ENCODE results near the gene COL4A2. TPM values are rescaled to one million over a fixed set of nuclear protein-coding genes. Genes with fewer than 3 reads are reported as not detected.

COL4A2 gene
- total RNA-seq, 2 experiments from 2014 or later = not detected

- no peaks in the 10 kb centered on the region for H3K36me3 Mint-ChIP-seq (ENCODE audit: low read depth)
- no peaks in the 10 kb centered on the region for H3K9me3 Mint-ChIP-seq (ENCODE audit: insufficient read depth)
- ChIA-PET CTCF (no interaction called here), POLR2A (no interaction called here)
- no peak overlapping the region for H3K4me3 Mint-ChIP-seq
- peaks cover 32% of the 10 kb centered on the region for H3K27me3 Mint-ChIP-seq (ENCODE audit: low read depth)
- H3K4me1 Mint-ChIP-seq (ENCODE audit: low read depth) = peaks cover 19% of the 10 kb centered on the region
- ATAC-seq (no peak), DNase-seq (no peak)
- H3K27ac Mint-ChIP-seq = no peak overlapping the region
These were observed 36.3 kb downstream of the COL4A2 start for GRCh38 chr13:110343241-110343865.

GRCh38 chr13:110344320-110344719, 37.2 kb downstream of the COL4A2 start:
- no peak overlapping the region for H3K27ac Mint-ChIP-seq
- ChIA-PET POLR2A (no interaction called here), CTCF (no interaction called here)
- peaks cover 28% of the 10 kb centered on the region for H3K27me3 Mint-ChIP-seq (ENCODE audit: low read depth)
- H3K36me3 Mint-ChIP-seq (ENCODE audit: low read depth) = no peaks in the 10 kb centered on the region
- ATAC-seq (no peak), DNase-seq (no peak)
- no peak overlapping the region for H3K4me3 Mint-ChIP-seq
- H3K4me1 Mint-ChIP-seq (ENCODE audit: low read depth) = peaks cover 19% of the 10 kb centered on the region
- H3K9me3 Mint-ChIP-seq (ENCODE audit: insufficient read depth) = no peaks in the 10 kb centered on the region

- POLR2A ChIA-PET = no interaction called here
- H3K4me3 Mint-ChIP-seq = no peak overlapping the region
- H3K27me3 Mint-ChIP-seq (ENCODE audit: low read depth) = peaks cover 27% of the 10 kb centered on the region
- no peak for ATAC-seq
- H3K9me3 Mint-ChIP-seq (ENCODE audit: insufficient read depth) = no peaks in the 10 kb centered on the region
- H3K36me3 Mint-ChIP-seq (ENCODE audit: low read depth) = no peaks in the 10 kb centered on the region
- peaks cover 14% of the 10 kb centered on the region for H3K4me1 Mint-ChIP-seq (ENCODE audit: low read depth)
- no peak for DNase-seq
- no peak overlapping the region for H3K27ac Mint-ChIP-seq
- CTCF ChIA-PET = no interaction called here
These were observed 38.2 kb downstream of the COL4A2 start for GRCh38 chr13:110345266-110345665.

- H3K27ac Mint-ChIP-seq = no peak overlapping the region
- DNase-seq (no peak), ATAC-seq (no peak)
- H3K27me3 Mint-ChIP-seq (ENCODE audit: low read depth) = peaks cover 23% of the 10 kb centered on the region
- H3K4me1 Mint-ChIP-seq (ENCODE audit: low read depth) = peaks cover 10% of the 10 kb centered on the region
- H3K9me3 Mint-ChIP-seq (ENCODE audit: insufficient read depth) = no peaks in the 10 kb centered on the region
- CTCF ChIA-PET = no interaction called here
- H3K4me3 Mint-ChIP-seq = no peak overlapping the region
- no peaks in the 10 kb centered on the region for H3K36me3 Mint-ChIP-seq (ENCODE audit: low read depth)
- POLR2A ChIA-PET = no interaction called here
These were observed 38.6 kb downstream of the COL4A2 start for GRCh38 chr13:110345701-110346100.

- H3K4me1 Mint-ChIP-seq (ENCODE audit: low read depth) = peaks cover under 1% of the 10 kb centered on the region
- H3K27ac Mint-ChIP-seq = no peak overlapping the region
- no peaks in the 10 kb centered on the region for H3K36me3 Mint-ChIP-seq (ENCODE audit: low read depth)
- POLR2A ChIA-PET = no interaction called here
- CTCF ChIA-PET = no interaction called here
- peaks cover 15% of the 10 kb centered on the region for H3K27me3 Mint-ChIP-seq (ENCODE audit: low read depth)
- no peak overlapping the region for H3K4me3 Mint-ChIP-seq
- ATAC-seq = no peak
- no peaks in the 10 kb centered on the region for H3K9me3 Mint-ChIP-seq (ENCODE audit: insufficient read depth)
- no peak for DNase-seq
These were observed 39.6 kb downstream of the COL4A2 start for GRCh38 chr13:110346661-110347067.

GRCh38 chr13:110347088-110347487, 40.0 kb downstream of the COL4A2 start:
- no peak for ATAC-seq
- DNase-seq = no peak
- no peaks in the 10 kb centered on the region for H3K9me3 Mint-ChIP-seq (ENCODE audit: insufficient read depth)
- no peaks in the 10 kb centered on the region for H3K36me3 Mint-ChIP-seq (ENCODE audit: low read depth)
- H3K27me3 Mint-ChIP-seq (ENCODE audit: low read depth) = peaks cover 12% of the 10 kb centered on the region
- CTCF ChIA-PET = no interaction called here
- POLR2A ChIA-PET = interaction anchor here (0.6 kb wide), 1 partner anchor 263 kb away, joined by 3 read pairs; no protein-coding TSS in a partner anchor
- H3K4me1 Mint-ChIP-seq (ENCODE audit: low read depth) = no peaks in the 10 kb centered on the region
- H3K27ac Mint-ChIP-seq = no peak overlapping the region
- H3K4me3 Mint-ChIP-seq = no peak overlapping the region

- no peaks in the 10 kb centered on the region for H3K36me3 Mint-ChIP-seq (ENCODE audit: low read depth)
- no peak overlapping the region for H3K4me3 Mint-ChIP-seq
- H3K9me3 Mint-ChIP-seq (ENCODE audit: insufficient read depth) = no peaks in the 10 kb centered on the region
- POLR2A ChIA-PET = interaction anchor here (0.6 kb wide), 1 partner anchor 262 kb away, joined by 3 read pairs; no protein-coding TSS in a partner anchor
- ATAC-seq (no peak), DNase-seq (no peak)
- CTCF ChIA-PET = no interaction called here
- H3K27ac Mint-ChIP-seq = no peak overlapping the region
- H3K27me3 Mint-ChIP-seq (ENCODE audit: low read depth) = peaks cover 7% of the 10 kb centered on the region
- H3K4me1 Mint-ChIP-seq (ENCODE audit: low read depth) = no peaks in the 10 kb centered on the region
These were observed 40.6 kb downstream of the COL4A2 start for GRCh38 chr13:110347535-110348308.

- no peak overlapping the region for H3K4me3 Mint-ChIP-seq
- CTCF ChIA-PET = no interaction called here
- DNase-seq (no peak), ATAC-seq (no peak)
- no peaks in the 10 kb centered on the region for H3K4me1 Mint-ChIP-seq (ENCODE audit: low read depth)
- no peaks in the 10 kb centered on the region for H3K36me3 Mint-ChIP-seq (ENCODE audit: low read depth)
- POLR2A ChIA-PET = no interaction called here
- no peak overlapping the region for H3K27ac Mint-ChIP-seq
- H3K9me3 Mint-ChIP-seq (ENCODE audit: insufficient read depth) = no peaks in the 10 kb centered on the region
- H3K27me3 Mint-ChIP-seq (ENCODE audit: low read depth) = peaks cover 2% of the 10 kb centered on the region
These were observed 41.4 kb downstream of the COL4A2 start for GRCh38 chr13:110348309-110349105.

- ATAC-seq (no peak), DNase-seq (no peak)
- no peak overlapping the region for H3K27ac Mint-ChIP-seq
- H3K4me3 Mint-ChIP-seq = no peak overlapping the region
- H3K4me1 Mint-ChIP-seq (ENCODE audit: low read depth) = no peaks in the 10 kb centered on the region
- peaks cover 2% of the 10 kb centered on the region for H3K27me3 Mint-ChIP-seq (ENCODE audit: low read depth)
- ChIA-PET POLR2A (no interaction called here), CTCF (no interaction called here)
- no peaks in the 10 kb centered on the region for H3K9me3 Mint-ChIP-seq (ENCODE audit: insufficient read depth)
- no peaks in the 10 kb centered on the region for H3K36me3 Mint-ChIP-seq (ENCODE audit: low read depth)
These were observed 42.2 kb downstream of the COL4A2 start for GRCh38 chr13:110349239-110349638.

GRCh38 chr13:110350049-110350448, 43.0 kb downstream of the COL4A2 start:
- ChIA-PET CTCF (no interaction called here), POLR2A (no interaction called here)
- H3K4me1 Mint-ChIP-seq (ENCODE audit: low read depth) = no peaks in the 10 kb centered on the region
- H3K27ac Mint-ChIP-seq = no peak overlapping the region
- no peaks in the 10 kb centered on the region for H3K9me3 Mint-ChIP-seq (ENCODE audit: insufficient read depth)
- ATAC-seq = no peak
- H3K36me3 Mint-ChIP-seq (ENCODE audit: low read depth) = no peaks in the 10 kb centered on the region
- H3K4me3 Mint-ChIP-seq = no peak overlapping the region
- DNase-seq = no peak
- H3K27me3 Mint-ChIP-seq (ENCODE audit: low read depth) = peaks cover 2% of the 10 kb centered on the region

- Mint-ChIP-seq H3K9me3 (ENCODE audit: insufficient read depth) (no peaks in the 10 kb centered on the region), H3K4me1 (ENCODE audit: low read depth) (no peaks in the 10 kb centered on the region), H3K27me3 (ENCODE audit: low read depth) (peaks cover 2% of the 10 kb centered on the region), H3K27ac (no peak overlapping the region), H3K36me3 (ENCODE audit: low read depth) (no peaks in the 10 kb centered on the region), H3K4me3 (no peak overlapping the region)
- ATAC-seq = no peak
- ChIA-PET CTCF (no interaction called here), POLR2A (no interaction called here)
- DNase-seq = no peak
These were observed 43.4 kb downstream of the COL4A2 start for GRCh38 chr13:110350509-110350908.

Data from activated CD8-positive, alpha-beta T cell treated with anti-CD3 and anti-CD28 coated beads, Interleukin-2, amount 10 ng/mL, durations not matched to agents 7 days and 5 days (primary cell).